DND-41 (cell line): ENCODE measurements around the gene NPY2R.

Source experiments
- ATAC-seq: fragments of 200-7000 bp; cut with Tn5 transposase; 3 replicates; pipeline ENCODE4 v1.9.1; 2021; ENCODE audit warnings: low read depth; ENCODE audit not compliant: insufficient read depth
- DNase-seq: peaks from one replicate; pipeline ENCODE4 v3.0.0-alpha.2; 2020
- H2AFZ ChIP-seq: 2 replicates; pipeline ENCODE4 v1.6.0; 2012; ENCODE audit warnings: low read depth, low read length
- H3K27ac ChIP-seq: 2 replicates; pipeline ENCODE4 v1.5.1; 2012; ENCODE audit warnings: low read length, inconsistent platforms
- H3K27me3 ChIP-seq: fragments of 200-600 bp; sonication (generic); 2 replicates; pipeline ENCODE4 v1.6.0; 2012; ENCODE audit warnings: low read length, mild to moderate bottlenecking, inconsistent platforms; ENCODE audit not compliant: insufficient read depth, poor library complexity
- H3K36me3 ChIP-seq: 2 replicates; pipeline ENCODE4 v1.5.1; 2012; ENCODE audit warnings: low read length, inconsistent platforms; ENCODE audit not compliant: insufficient read depth
- H3K4me1 ChIP-seq: 2 replicates; pipeline ENCODE4 v1.5.1; 2012; ENCODE audit warnings: mild to moderate bottlenecking, low read length; ENCODE audit not compliant: insufficient read depth
- H3K4me2 ChIP-seq: 2 replicates; pipeline ENCODE4 v1.6.0; 2012; ENCODE audit warnings: mild to moderate bottlenecking, moderate library complexity, low read length, inconsistent platforms; ENCODE audit not compliant: insufficient read depth
- H3K4me3 ChIP-seq, 2 experiments: fragments of 200-600 bp in 1 of 2; shearing (Covaris generic) in 1 of 2; 2 replicates each; pipeline ENCODE4 v1.5.1; 2012 to 2016; ENCODE audit warnings: inconsistent platforms in 2 of 2, low read length in 2 of 2, mild to moderate bottlenecking in 2 of 2, low read depth in 1 of 2, moderate library complexity in 1 of 2
- H3K79me2 ChIP-seq: 2 replicates; pipeline ENCODE4 v1.6.0; 2012; ENCODE audit warnings: low read length, inconsistent platforms; ENCODE audit not compliant: insufficient read depth
- H3K9ac ChIP-seq: 2 replicates; pipeline ENCODE4 v1.6.0; 2012; ENCODE audit warnings: low read depth, mild to moderate bottlenecking, inconsistent platforms, low read length, moderate library complexity
- H3K9me3 ChIP-seq: 2 replicates; pipeline ENCODE4 v1.5.1; 2012; ENCODE audit warnings: low read length, moderate library complexity, mild to moderate bottlenecking, inconsistent platforms; ENCODE audit not compliant: insufficient read depth, severe bottlenecking
- H4K20me1 ChIP-seq: 2 replicates; pipeline ENCODE4 v1.6.0; 2012; ENCODE audit warnings: low read length; ENCODE audit not compliant: insufficient read depth
- EZH2 ChIP-seq: IDR thresholded peaks from 3 replicates; pipeline ENCODE4 v1.6.1; 2012; ENCODE audit warnings: borderline replicate concordance, low read depth, mild to moderate bottlenecking, moderate library complexity, low read length, inconsistent platforms; ENCODE audit not compliant: severe bottlenecking
- TF ChIP-seq, protein P1 (sequence below): IDR thresholded peaks from 2 replicates; pipeline ENCODE4 v1.5.1; 2012; ENCODE audit warnings: borderline replicate concordance, low read length, moderate library complexity, mild to moderate bottlenecking; ENCODE audit not compliant: poor library complexity, severe bottlenecking; ENCODE audit errors: extremely low read depth

Gene NPY2R

DNA sequence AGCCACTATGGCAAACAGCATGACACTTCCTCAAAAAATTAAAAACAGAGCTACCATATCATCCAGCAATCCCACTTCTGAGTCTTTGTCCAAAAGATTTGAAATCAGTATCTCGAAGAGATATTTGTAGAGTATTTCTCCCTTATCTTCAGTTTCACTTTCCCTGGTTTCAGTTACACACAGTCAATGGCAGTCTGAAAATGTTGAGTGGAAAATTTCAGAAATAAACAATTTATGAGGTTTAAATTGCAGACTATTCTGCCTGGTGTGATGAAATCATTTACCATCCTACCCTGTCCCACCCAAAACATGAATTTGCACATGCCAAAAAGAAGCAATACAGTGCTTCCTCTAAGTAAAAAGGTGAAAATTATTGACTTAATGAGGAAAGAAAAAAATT, 43.9 kb downstream of the NPY2R start:
- H3K79me2 ChIP-seq, result no peaks in the 10 kb centered on the region

DNA sequence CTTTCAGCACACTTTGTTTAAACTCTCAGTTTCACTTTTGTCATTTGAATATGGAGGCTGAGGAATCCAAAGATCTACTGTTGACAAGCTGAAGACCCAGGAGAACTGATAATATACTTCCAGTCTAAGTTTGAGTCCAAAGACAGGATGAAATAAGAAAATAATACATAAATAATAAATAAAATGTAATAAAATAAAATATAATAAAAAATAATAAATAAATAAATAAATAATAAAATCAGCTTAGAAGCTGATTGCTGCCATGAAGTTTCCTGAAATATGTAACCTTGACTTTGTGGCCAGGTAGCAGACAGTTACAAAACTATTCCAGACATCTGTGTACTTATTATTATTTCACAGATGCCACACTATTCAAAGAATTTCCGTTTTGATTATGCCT, 55.0 kb downstream of the NPY2R start:
- Histone ChIP-seq H3K27ac (no peak overlapping the region), H3K79me2 (no peaks in the 10 kb centered on the region), H3K9me3 (no peaks in the 10 kb centered on the region), H3K27me3 (no peaks in the 10 kb centered on the region), H3K9ac (no peak overlapping the region), H3K4me1 (no peaks in the 10 kb centered on the region), H4K20me1 (no peaks in the 10 kb centered on the region), H3K4me3 (no peak overlapping the region), H3K36me3 (no peaks in the 10 kb centered on the region), H3K4me2 (no peak overlapping the region), H2AFZ (no peak overlapping the region)
- no peak for DNase-seq
- no peak for ATAC-seq
- no peak for TF ChIP-seq EZH2

More for the DNA sequence above, 43.9 kb downstream of the NPY2R start:
- Histone ChIP-seq H3K27me3 (no peaks in the 10 kb centered on the region), H3K27ac (no peak overlapping the region), H3K4me3 (no peak overlapping the region), H3K9me3 (no peaks in the 10 kb centered on the region), H3K36me3 (no peaks in the 10 kb centered on the region), H3K9ac (no peak overlapping the region), H3K4me2 (no peak overlapping the region), H3K4me1 (no peaks in the 10 kb centered on the region), H2AFZ (no peak overlapping the region), H4K20me1 (no peaks in the 10 kb centered on the region)
- no peak for ATAC-seq
- DNase-seq, result no peak
- TF ChIP-seq EZH2, result no peak
- TF ChIP-seq, protein P1, sequence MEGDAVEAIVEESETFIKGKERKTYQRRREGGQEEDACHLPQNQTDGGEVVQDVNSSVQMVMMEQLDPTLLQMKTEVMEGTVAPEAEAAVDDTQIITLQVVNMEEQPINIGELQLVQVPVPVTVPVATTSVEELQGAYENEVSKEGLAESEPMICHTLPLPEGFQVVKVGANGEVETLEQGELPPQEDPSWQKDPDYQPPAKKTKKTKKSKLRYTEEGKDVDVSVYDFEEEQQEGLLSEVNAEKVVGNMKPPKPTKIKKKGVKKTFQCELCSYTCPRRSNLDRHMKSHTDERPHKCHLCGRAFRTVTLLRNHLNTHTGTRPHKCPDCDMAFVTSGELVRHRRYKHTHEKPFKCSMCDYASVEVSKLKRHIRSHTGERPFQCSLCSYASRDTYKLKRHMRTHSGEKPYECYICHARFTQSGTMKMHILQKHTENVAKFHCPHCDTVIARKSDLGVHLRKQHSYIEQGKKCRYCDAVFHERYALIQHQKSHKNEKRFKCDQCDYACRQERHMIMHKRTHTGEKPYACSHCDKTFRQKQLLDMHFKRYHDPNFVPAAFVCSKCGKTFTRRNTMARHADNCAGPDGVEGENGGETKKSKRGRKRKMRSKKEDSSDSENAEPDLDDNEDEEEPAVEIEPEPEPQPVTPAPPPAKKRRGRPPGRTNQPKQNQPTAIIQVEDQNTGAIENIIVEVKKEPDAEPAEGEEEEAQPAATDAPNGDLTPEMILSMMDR, result no peak

DNA sequence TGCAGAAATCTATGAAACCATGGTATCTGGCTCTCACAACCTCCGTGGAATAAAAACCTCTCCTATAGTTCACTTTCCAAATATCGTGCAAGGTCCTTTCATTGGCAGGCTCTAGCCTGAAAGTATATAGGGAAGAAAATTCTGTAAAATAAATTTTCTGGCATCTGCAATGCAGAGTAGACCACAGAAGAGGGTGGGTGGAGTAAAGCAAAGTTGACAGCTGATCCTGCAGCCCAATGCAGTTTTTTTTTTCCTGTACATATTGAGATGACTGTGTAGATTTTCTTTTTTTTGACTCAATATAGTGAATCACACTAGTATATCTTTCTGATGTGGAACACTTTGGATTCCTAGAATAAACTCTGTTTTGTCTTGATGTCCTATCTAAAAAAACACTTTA, 56.7 kb downstream of the NPY2R start:
- Histone ChIP-seq H4K20me1 (no peaks in the 10 kb centered on the region), H3K27me3 (no peaks in the 10 kb centered on the region), H3K27ac (no peak overlapping the region), H3K9me3 (no peaks in the 10 kb centered on the region), H3K79me2 (no peaks in the 10 kb centered on the region), H3K4me1 (no peaks in the 10 kb centered on the region), H3K4me3 (no peak overlapping the region), H3K9ac (no peak overlapping the region), H3K36me3 (no peaks in the 10 kb centered on the region), H2AFZ (no peak overlapping the region), H3K4me2 (no peak overlapping the region)
- no peak for TF ChIP-seq EZH2
- TF ChIP-seq, protein P1, result no peak
- DNase-seq, result no peak
- ATAC-seq, result no peak
